Fibroblast of pulmonary artery (primary cell): ENCODE data around the gene HOXC10.

Experiments
- DNase-seq: peaks from one replicate; pipeline ENCODE4 v3.0.0-alpha.2; 2010; ENCODE audit warnings: low read depth
- H3K4me3 ChIP-seq: replicated peaks from 2 replicates; pipeline ENCODE4 v1.5.1; 2011; ENCODE audit warnings: low read depth, mild to moderate bottlenecking, control low read depth, low read length, moderate library complexity
- TF ChIP-seq, protein P1 (sequence below): IDR thresholded peaks from 2 replicates; pipeline ENCODE4 v1.5.1; 2011; ENCODE audit warnings: mild to moderate bottlenecking, control low read depth, low read length, inconsistent platforms; ENCODE audit errors: missing control alignments

Gene HOXC10

GRCh38 chr12:53985994-53986685, 1.2 kb downstream of the HOXC10 start:
- no peak for DNase-seq
- TF ChIP-seq, protein P1, sequence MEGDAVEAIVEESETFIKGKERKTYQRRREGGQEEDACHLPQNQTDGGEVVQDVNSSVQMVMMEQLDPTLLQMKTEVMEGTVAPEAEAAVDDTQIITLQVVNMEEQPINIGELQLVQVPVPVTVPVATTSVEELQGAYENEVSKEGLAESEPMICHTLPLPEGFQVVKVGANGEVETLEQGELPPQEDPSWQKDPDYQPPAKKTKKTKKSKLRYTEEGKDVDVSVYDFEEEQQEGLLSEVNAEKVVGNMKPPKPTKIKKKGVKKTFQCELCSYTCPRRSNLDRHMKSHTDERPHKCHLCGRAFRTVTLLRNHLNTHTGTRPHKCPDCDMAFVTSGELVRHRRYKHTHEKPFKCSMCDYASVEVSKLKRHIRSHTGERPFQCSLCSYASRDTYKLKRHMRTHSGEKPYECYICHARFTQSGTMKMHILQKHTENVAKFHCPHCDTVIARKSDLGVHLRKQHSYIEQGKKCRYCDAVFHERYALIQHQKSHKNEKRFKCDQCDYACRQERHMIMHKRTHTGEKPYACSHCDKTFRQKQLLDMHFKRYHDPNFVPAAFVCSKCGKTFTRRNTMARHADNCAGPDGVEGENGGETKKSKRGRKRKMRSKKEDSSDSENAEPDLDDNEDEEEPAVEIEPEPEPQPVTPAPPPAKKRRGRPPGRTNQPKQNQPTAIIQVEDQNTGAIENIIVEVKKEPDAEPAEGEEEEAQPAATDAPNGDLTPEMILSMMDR = no peak
- no peak overlapping the region for H3K4me3 ChIP-seq

DNA sequence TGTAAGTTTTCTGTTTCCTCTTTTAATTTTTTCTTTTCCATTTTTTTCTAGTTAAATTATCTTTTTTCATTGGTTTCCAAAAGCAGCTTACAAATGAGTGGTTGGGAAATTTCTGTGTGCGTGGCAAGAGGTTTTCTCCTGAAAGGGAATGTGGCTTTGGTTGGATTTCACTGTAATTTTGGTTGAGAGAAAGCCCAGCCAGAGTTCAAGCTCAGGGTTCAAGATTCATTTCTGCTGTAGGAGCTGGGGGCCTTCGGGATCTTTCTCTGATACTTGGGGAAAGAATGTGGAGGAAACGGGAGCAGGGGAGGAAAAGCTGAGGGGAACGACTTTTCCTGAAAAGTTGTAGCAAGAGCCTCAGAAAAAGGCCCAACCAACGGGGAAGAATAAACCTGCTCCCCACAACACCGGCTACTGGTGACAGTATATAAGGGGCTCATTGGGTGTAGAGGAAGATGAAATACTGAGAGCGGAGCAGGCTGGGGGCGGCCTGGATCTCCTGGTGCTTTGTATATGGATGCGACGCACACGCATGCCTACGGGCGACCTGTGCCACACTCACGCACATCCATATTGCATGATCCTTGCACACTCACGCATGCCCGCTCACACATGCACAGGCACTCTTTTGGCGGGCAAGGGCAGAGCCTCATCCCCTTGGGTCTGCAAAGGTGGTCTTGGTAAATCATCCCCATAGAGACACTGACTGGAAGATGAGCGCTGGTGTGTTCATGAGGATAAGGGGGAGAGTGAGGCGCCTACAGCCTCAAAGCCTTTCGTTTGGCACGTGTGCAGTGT, 1.9 kb downstream of the HOXC10 start:
- no peak for DNase-seq
- H3K4me3 ChIP-seq = no peak overlapping the region
- TF ChIP-seq, protein P1 = no peak

DNA sequence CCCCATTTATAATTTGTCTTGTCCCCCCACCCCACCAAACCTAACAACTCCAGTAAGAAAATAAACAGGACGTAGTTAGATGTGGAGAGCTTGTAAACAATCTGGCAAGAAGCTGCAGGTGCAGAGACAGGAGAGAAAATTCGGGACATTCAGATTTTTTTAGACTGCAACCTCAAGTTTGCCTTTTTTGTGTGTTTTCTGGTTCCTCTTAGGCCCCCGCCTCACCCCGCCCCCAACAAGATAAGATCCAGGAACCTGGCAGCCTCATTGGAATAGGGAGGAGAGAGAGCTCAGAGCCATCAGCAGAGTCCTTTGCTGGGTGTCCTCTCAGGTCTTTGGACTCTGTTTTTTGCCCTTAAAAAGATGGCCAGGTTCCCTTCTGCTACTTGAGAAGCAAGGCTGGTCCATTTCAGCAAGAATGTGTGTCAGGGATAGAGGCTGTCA, 2.9 kb downstream of the HOXC10 start:
- TF ChIP-seq, protein P1 = no peak
- no peak for DNase-seq
- H3K4me3 ChIP-seq = no peak overlapping the region

GRCh38 chr12:53988541-53989226, 3.7 kb downstream of the HOXC10 start:
- TF ChIP-seq, protein P1 = no peak
- H3K4me3 ChIP-seq = no peak overlapping the region
- no peak for DNase-seq

DNA sequence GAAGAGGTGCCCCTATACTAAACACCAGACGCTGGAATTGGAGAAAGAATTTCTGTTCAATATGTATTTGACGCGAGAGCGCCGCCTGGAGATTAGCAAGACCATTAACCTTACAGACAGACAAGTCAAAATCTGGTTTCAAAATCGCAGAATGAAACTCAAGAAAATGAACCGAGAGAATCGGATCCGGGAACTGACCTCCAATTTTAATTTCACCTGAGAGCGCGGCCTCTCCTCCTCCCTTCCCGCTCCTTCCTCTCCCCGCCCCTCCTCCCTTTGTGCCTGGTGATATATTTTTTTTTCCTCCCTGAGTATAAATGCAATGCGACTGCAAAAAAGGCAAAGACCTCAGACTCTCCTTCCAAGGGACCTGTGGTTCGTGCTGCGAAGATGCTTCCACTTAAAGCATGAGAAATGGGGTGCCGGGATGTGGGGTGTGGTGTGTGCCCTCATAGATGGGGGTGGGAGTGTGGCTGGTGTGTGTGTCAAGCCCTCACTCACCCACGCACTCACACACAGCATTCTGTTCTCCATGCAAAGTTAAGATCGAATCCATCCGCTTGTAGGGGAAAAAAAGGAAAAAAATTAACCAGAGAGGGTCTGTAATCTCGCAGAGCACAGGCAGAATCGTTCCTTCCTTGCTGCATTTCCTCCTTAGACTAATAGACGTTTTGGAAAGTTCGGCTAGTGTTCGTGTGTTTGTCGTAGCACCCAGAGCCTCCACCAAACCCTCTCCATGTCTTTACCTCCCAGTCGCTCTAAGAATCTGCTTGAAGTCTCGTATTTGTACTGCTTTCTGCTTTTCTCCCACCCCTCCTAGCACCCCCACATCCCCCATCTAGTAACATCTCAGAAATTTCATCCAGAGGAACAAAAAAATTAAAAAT, 4.5 kb downstream of the HOXC10 start:
- no peak overlapping the region for H3K4me3 ChIP-seq
- TF ChIP-seq, protein P1 = peak; percentile 55
- peak; percentile 40 for DNase-seq

DNA sequence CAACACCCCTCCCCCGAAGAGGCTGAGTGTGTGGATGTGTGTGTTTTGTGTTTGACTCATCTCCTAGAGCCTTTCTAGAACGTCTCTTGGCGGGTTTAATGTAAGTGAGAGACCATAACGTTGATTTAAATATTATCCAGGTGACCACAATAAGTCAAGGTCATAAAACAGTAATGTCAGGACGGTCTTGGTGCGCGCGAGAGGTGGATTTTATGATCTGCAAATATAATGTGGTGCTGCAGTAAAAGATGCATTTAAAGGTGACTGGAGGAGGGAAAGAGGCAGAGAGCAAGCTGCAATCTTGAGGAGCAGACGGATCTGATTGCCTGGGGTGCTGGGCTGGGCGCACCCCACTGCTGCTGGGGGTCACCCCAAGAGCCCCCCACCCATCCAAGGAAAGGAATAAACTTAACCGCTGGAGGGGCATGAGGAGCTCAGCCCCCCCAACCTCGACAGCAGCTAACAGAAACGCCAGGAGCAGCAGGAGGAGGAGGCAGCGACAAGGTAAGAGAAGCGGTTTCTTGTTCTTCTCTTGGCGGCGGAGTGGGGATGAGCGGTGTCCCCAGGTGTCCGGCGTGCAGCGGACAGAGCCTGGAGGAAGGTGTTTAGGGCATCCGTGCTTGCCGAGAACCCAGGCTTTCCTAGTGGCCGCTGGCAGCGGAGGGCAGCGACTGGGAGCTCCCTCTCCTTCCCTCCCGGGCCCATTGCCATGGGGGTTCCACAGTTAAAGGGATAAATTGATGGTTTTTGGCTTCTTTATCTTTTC, 5.5 kb downstream of the HOXC10 start:
- TF ChIP-seq, protein P1 = no peak
- no peak for DNase-seq
- H3K4me3 ChIP-seq = no peak overlapping the region
